Suppressor macrophage treated with lipopolysaccharide for 1 hour (primary cell): ENCODE measurements around the gene TBC1D10A.

ENCODE experiments used
- DNase-seq, 3 donors: peaks; one replicate each; pipeline ENCODE4 v3.0.0-alpha.2; 2020 to 2022

Gene TBC1D10A

GRCh38 chr22:30245985-30246813, 80.5 kb downstream of the TBC1D10A start, which contains the start of gene LIF:
TSS of gene LIF (minus strand) at chr22:30246759. CDS start at chr22:30246695, 64 bp downstream.
- peak; percentile 74 to 86 (median 81) for DNase-seq

- peak in 1 of 3 donors; percentile 58 for DNase-seq
Measured at GRCh38 chr22:30245181-30245984, 81.4 kb downstream of the TBC1D10A start.

GRCh38 chr22:30244641-30245040, 82.1 kb downstream of the TBC1D10A start:
- no peak for DNase-seq

- DNase-seq: no peak
Measured at GRCh38 chr22:30244066-30244465, 82.7 kb downstream of the TBC1D10A start.

- no peak for DNase-seq
Measured at GRCh38 chr22:30243661-30244060, 83.1 kb downstream of the TBC1D10A start.
